ENCODE results near the gene CD244. TPM values are rescaled to one million over a fixed set of nuclear protein-coding genes. Genes with fewer than 3 reads are reported as not detected.

The CD244 gene
- total RNA-seq, 1 experiment from 2014 or later = not detected

DNA sequence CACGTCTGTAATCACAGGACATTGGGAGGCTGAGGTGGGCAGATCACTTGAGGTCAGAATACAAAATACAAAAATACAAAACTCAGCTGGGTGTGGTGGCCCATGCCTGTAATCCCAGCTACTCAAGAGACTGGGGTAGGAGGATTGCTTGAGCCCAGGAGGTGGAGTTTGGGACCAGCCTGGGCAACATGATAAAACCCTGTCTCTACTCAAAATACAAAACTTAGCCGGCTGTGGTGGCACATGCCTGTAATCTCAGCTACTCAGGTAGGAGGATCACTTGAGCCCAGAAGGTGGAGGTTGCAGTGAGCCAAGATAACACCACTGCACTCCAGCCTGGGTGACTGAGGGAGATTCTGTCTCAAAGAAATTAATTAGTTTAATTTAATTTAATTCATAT is 28.8 kb upstream of the CD244 start:
- no TSS peak for BruUV-seq (replicated peaks)
- Histone ChIP-seq H3K9me2 (ENCODE audit: insufficient read depth) (no peaks in the 10 kb centered on the region), H3K4me2 (no peak overlapping the region), H3F3A (ENCODE audit: insufficient read depth, low read depth) (no peaks in the 10 kb centered on the region), H3K9me3 (ENCODE audit: insufficient read depth, low read depth) (no peaks in the 10 kb centered on the region), H3K4me1 (replicated peaks; ENCODE audit: insufficient read depth) (no peaks in the 10 kb centered on the region), H3K27me3 (ENCODE audit: insufficient read depth, low read depth) (peaks cover 48% of the 10 kb centered on the region), H4K20me1 (ENCODE audit: insufficient read depth) (no peaks in the 10 kb centered on the region), H2AFZ (no peak overlapping the region), H3K27ac (no peak overlapping the region), H3K79me2 (ENCODE audit: low read depth) (no peaks in the 10 kb centered on the region), H3K4me3 (no peak overlapping the region), H3K36me3 (ENCODE audit: low read depth) (no peaks in the 10 kb centered on the region)
- ChIA-PET CTCF (no interaction called here), POLR2A (ENCODE audit: unreplicated experiment) (no interaction called here)
- no peak for TF ChIP-seq EZH2 (IDR thresholded peaks at IDR 0.05; ENCODE audit: low read depth)
- intact Hi-C loops (cut with micrococcal nuclease; ENCODE audit: unreplicated experiment) = no loop called here
- DNase-seq = no peak

DNA sequence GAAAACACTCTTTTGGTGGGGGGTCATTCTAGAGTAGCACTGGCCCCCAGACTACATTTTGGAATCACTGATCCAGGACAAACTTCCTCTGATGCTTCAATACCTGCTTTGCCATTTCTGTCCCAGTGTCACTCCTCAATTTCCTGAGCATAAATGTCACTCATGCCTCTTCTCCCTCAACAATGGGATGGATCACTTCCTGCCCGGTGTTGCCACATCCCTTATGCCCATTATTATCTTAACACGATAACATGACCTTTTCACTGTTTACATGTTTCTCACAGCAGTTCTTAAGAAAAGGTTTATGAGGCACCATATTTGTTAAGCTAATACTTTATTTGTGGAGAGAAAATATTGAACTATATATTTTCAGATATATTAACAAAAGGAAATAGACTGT is 26.2 kb upstream of the CD244 start:
- H3K4me2 ChIP-seq = no peak overlapping the region
- no peaks in the 10 kb centered on the region for H3F3A ChIP-seq (ENCODE audit: insufficient read depth, low read depth)
- intact Hi-C loops (cut with micrococcal nuclease; ENCODE audit: unreplicated experiment) = no loop called here
- no peak overlapping the region for H3K4me3 ChIP-seq
- H4K20me1 ChIP-seq (ENCODE audit: insufficient read depth) = no peaks in the 10 kb centered on the region
- H3K27ac ChIP-seq = no peak overlapping the region
- no peaks in the 10 kb centered on the region for H3K9me3 ChIP-seq (ENCODE audit: insufficient read depth, low read depth)
- no peaks in the 10 kb centered on the region for H3K4me1 ChIP-seq (replicated peaks; ENCODE audit: insufficient read depth)
- BruUV-seq (replicated peaks) = no TSS peak
- no peak for TF ChIP-seq EZH2 (IDR thresholded peaks at IDR 0.05; ENCODE audit: low read depth)
- TF ChIP-seq, protein P1, sequence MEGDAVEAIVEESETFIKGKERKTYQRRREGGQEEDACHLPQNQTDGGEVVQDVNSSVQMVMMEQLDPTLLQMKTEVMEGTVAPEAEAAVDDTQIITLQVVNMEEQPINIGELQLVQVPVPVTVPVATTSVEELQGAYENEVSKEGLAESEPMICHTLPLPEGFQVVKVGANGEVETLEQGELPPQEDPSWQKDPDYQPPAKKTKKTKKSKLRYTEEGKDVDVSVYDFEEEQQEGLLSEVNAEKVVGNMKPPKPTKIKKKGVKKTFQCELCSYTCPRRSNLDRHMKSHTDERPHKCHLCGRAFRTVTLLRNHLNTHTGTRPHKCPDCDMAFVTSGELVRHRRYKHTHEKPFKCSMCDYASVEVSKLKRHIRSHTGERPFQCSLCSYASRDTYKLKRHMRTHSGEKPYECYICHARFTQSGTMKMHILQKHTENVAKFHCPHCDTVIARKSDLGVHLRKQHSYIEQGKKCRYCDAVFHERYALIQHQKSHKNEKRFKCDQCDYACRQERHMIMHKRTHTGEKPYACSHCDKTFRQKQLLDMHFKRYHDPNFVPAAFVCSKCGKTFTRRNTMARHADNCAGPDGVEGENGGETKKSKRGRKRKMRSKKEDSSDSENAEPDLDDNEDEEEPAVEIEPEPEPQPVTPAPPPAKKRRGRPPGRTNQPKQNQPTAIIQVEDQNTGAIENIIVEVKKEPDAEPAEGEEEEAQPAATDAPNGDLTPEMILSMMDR (conservative IDR thresholded peaks at IDR 0.05) = no peak
- CTCF ChIA-PET = no interaction called here
- no peaks in the 10 kb centered on the region for H3K36me3 ChIP-seq (ENCODE audit: low read depth)
- H2AFZ ChIP-seq = no peak overlapping the region
- H3K9me2 ChIP-seq (ENCODE audit: insufficient read depth) = no peaks in the 10 kb centered on the region
- POLR2A ChIA-PET (ENCODE audit: unreplicated experiment) = no interaction called here
- no peaks in the 10 kb centered on the region for H3K79me2 ChIP-seq (ENCODE audit: low read depth)
- no peak for DNase-seq
- H3K27me3 ChIP-seq (ENCODE audit: insufficient read depth, low read depth) = peaks cover 29% of the 10 kb centered on the region

DNA sequence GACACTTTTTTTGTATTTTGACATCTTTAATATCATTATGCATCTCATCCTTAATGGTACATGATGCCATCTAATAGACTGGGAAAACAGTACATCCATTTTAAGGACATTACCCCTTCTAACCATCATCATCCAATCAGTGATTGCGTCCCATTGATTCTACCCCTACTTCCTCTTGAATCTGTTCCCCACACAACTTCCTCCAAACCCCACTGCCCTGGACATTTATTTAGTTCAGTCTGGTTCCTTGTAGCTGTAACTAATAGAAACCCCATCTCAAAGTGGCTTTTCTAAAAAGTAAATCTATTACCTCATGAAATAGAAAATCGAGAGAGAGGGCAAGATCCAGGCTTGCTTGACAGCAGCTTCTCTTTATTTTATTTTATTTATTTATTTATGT is 24.4 kb upstream of the CD244 start:
- POLR2A ChIA-PET (ENCODE audit: unreplicated experiment) = no interaction called here
- H3K4me2 ChIP-seq = no peak overlapping the region
- no peak overlapping the region for H3K27ac ChIP-seq
- H3F3A ChIP-seq (ENCODE audit: insufficient read depth, low read depth) = no peaks in the 10 kb centered on the region
- TF ChIP-seq, protein P1 (conservative IDR thresholded peaks at IDR 0.05) = no peak
- no peak for TF ChIP-seq EZH2 (IDR thresholded peaks at IDR 0.05; ENCODE audit: low read depth)
- H3K4me1 ChIP-seq (replicated peaks; ENCODE audit: insufficient read depth) = no peaks in the 10 kb centered on the region
- H2AFZ ChIP-seq = no peak overlapping the region
- intact Hi-C loops (cut with micrococcal nuclease; ENCODE audit: unreplicated experiment) = no loop called here
- no peak overlapping the region for H3K4me3 ChIP-seq
- H4K20me1 ChIP-seq (ENCODE audit: insufficient read depth) = no peaks in the 10 kb centered on the region
- H3K27me3 ChIP-seq (ENCODE audit: insufficient read depth, low read depth) = peaks cover 10% of the 10 kb centered on the region; the same call in 1 of the 2 replicates
- no peaks in the 10 kb centered on the region for H3K9me2 ChIP-seq (ENCODE audit: insufficient read depth)
- CTCF ChIA-PET = no interaction called here
- BruUV-seq (replicated peaks) = no TSS peak
- no peak for DNase-seq
- H3K36me3 ChIP-seq (ENCODE audit: low read depth) = no peaks in the 10 kb centered on the region
- H3K9me3 ChIP-seq (ENCODE audit: insufficient read depth, low read depth) = no peaks in the 10 kb centered on the region
- no peaks in the 10 kb centered on the region for H3K79me2 ChIP-seq (ENCODE audit: low read depth)

DNA sequence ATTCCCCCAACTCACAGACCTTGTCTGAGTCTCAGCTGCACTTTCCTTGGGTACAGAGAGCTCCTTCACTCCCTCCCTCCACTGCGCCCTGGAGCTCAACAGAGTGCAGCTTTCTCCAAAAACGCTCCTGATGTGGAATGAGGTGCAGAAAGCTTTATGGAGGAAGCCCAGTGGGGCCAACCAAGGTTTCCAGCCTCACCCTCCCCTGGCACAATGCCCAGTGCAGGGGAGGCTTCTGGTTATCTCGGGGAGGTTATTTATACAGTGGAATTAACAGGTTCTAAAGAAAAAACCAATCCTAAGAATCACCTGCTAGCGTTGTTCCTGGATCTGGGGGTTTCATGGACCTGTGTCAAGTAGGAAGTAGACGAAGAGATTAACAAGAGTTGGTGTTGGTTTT is 22.4 kb upstream of the CD244 start, which contains the start of gene ITLN1:
Gene ITLN1 (minus strand): TSS at position 139 of the 400 bp plus-strand sequence. CDS start 303 bp downstream, outside the sequence.
- Histone ChIP-seq H3K4me2 (no peak within 1 kb of the TSS), H3K9me2 (ENCODE audit: insufficient read depth) (no peaks in the 10 kb centered on the region), H3K4me1 (replicated peaks; ENCODE audit: insufficient read depth) (no peaks in the 10 kb centered on the region), H3K79me2 (ENCODE audit: low read depth) (no peaks in the 10 kb centered on the region), H2AFZ (no peak within 1 kb of the TSS), H4K20me1 (ENCODE audit: insufficient read depth) (no peaks in the 10 kb centered on the region), H3K36me3 (ENCODE audit: low read depth) (no peaks in the 10 kb centered on the region), H3K27ac (no peak within 1 kb of the TSS), H3F3A (ENCODE audit: insufficient read depth, low read depth) (no peaks in the 10 kb centered on the region), H3K9me3 (ENCODE audit: insufficient read depth, low read depth) (no peaks in the 10 kb centered on the region), H3K27me3 (ENCODE audit: insufficient read depth, low read depth) (peaks cover 8% of the 10 kb centered on the region), H3K4me3 (no peak within 1 kb of the TSS)
- TF ChIP-seq, protein P1 (conservative IDR thresholded peaks at IDR 0.05) = no peak
- no peak for TF ChIP-seq EZH2 (IDR thresholded peaks at IDR 0.05; ENCODE audit: low read depth)
- BruUV-seq (replicated peaks) = no TSS peak
- ChIA-PET CTCF (interaction anchor here (1.4 kb wide), 1 partner anchor 16 kb away, joined by 3 read pairs; no protein-coding TSS in a partner anchor), POLR2A (ENCODE audit: unreplicated experiment) (interaction anchor here (0.5 kb wide), 1 partner anchor 103 kb away, joined by 5 read pairs; no protein-coding TSS in a partner anchor)
- DNase-seq = no peak
- intact Hi-C loops (cut with micrococcal nuclease; ENCODE audit: unreplicated experiment) = no loop called here

Data from PC-9 (cell line).